HUDEP-2 (cell line): ENCODE results near the gene ANKRD60.

Experiments
- DNase-seq, 76 experiments: peaks; one replicate each; lab custom pipeline; 2025; ENCODE audit not compliant: unreplicated experiment in 76 of 76; lab: John Stamatoyannopoulos, UW

Gene ANKRD60

GRCh38 chr20:58224974-58225373 is 3.5 kb downstream of the ANKRD60 start:
- DNase-seq, result no peak

GRCh38 chr20:58224097-58224496 is 4.4 kb downstream of the ANKRD60 start:
- no peak for DNase-seq

GRCh38 chr20:58223358-58223941 is 5.0 kb downstream of the ANKRD60 start:
- no peak for DNase-seq

GRCh38 chr20:58222446-58222845 is 6.0 kb downstream of the ANKRD60 start:
- DNase-seq, result no peak

GRCh38 chr20:58219342-58219700 is 9.1 kb downstream of the ANKRD60 start:
- no peak for DNase-seq

GRCh38 chr20:58218665-58219341 is 9.7 kb downstream of the ANKRD60 start:
- no peak for DNase-seq

GRCh38 chr20:58216334-58216733 is 12.1 kb downstream of the ANKRD60 start:
- no peak for DNase-seq

- DNase-seq, result no peak
Observed at GRCh38 chr20:58215116-58215515, 13.3 kb downstream of the ANKRD60 start.

GRCh38 chr20:58214310-58214709 is 14.1 kb downstream of the ANKRD60 start:
- no peak for DNase-seq

- DNase-seq, result no peak
Observed at GRCh38 chr20:58213716-58214115, 14.7 kb downstream of the ANKRD60 start.

- no peak for DNase-seq
Observed at GRCh38 chr20:58213121-58213520, 15.3 kb downstream of the ANKRD60 start.

- no peak for DNase-seq
Observed at GRCh38 chr20:58212636-58213035, 15.8 kb downstream of the ANKRD60 start.

- DNase-seq, result no peak
Observed at GRCh38 chr20:58210398-58210747, 18.1 kb downstream of the ANKRD60 start.

GRCh38 chr20:58209652-58210397 is 18.6 kb downstream of the ANKRD60 start:
- peak in 68 of 76 experiments; percentile 2 to 81 (median 58) for DNase-seq

- DNase-seq, result no peak
Observed at GRCh38 chr20:58208944-58209343, 19.5 kb downstream of the ANKRD60 start.

GRCh38 chr20:58205850-58206249 is 22.6 kb downstream of the ANKRD60 start:
- DNase-seq, result no peak

- no peak for DNase-seq
Observed at GRCh38 chr20:58202044-58202443, 26.4 kb downstream of the ANKRD60 start.

GRCh38 chr20:58201616-58202015 is 26.8 kb downstream of the ANKRD60 start:
- no peak for DNase-seq

- no peak for DNase-seq
Observed at GRCh38 chr20:58199469-58199868, 29.0 kb downstream of the ANKRD60 start.

- no peak for DNase-seq
Observed at GRCh38 chr20:58198901-58199355, 29.5 kb downstream of the ANKRD60 start.

GRCh38 chr20:58198384-58198783 is 30.1 kb downstream of the ANKRD60 start:
- DNase-seq, result no peak

- no peak for DNase-seq
Observed at GRCh38 chr20:58197185-58197469, 31.3 kb downstream of the ANKRD60 start.
